B cell (primary cell): ENCODE measurements around the gene TCF23. TPM values are rescaled to one million over a fixed set of nuclear protein-coding genes. Genes with fewer than 3 reads are reported as not detected.
"Not testable (repeated sequence)": the region's sequence is repeated elsewhere in the genome, so short reads cannot be mapped to it uniquely, and the experiment has no call there.

Experiments used
- ATAC-seq: fragments of 200-7000 bp; cut with Tn5 transposase; one replicate; pipeline ENCODE4 v1.10.0; 2021; ENCODE audit warnings: low read depth, mild to moderate bottlenecking, moderate number of reproducible peaks, moderate library complexity
- CTCF ChIA-PET: fragments of 350-600 bp; sonication (Branson Sonifier 250); formaldehyde crosslinking; loops from one replicate; lab custom pipeline; 2021; ENCODE audit warnings: antibody characterized with exemption, inconsistent platforms; lab: Charles Lee
- POLR2A ChIA-PET: fragments of 350-600 bp; sonication (Branson Sonifier 250); formaldehyde crosslinking; loops from one replicate; lab custom pipeline; 2021; ENCODE audit warnings: antibody characterized with exemption; lab: Charles Lee
- DNase-seq: peaks from one replicate; pipeline ENCODE4 v3.0.0; 2013
- H2AFZ ChIP-seq: 2 replicates; pipeline ENCODE4 v1.6.1; 2012; ENCODE audit warnings: mild to moderate bottlenecking, low read depth, low read length; ENCODE audit not compliant: insufficient read depth, poor library complexity, severe bottlenecking
- H3K27ac ChIP-seq, 2 donors: 1 replicate in 1 of 2; 2 replicates in 1 of 2; pipeline ENCODE4 v1.5.1; 2012 to 2013; ENCODE audit warnings: low read length in 2 of 2, mild to moderate bottlenecking in 2 of 2, moderate library complexity in 1 of 2
- H3K27me3 ChIP-seq, 4 experiments: fragments of 200-600 bp in 1 of 4; sonication (generic) in 1 of 4; replicated peaks in 1 of 4; 1 replicate in 2 of 4; 2 replicates in 2 of 4; pipeline versions ENCODE4 v1.6.1 to v1.7.0; 2013 to 2016; ENCODE audit warnings: low read length in 3 of 4, mild to moderate bottlenecking in 2 of 4, mixed read lengths in 1 of 4, moderate library complexity in 1 of 4; ENCODE audit not compliant: insufficient read depth in 4 of 4, control insufficient read depth in 3 of 4; ENCODE audit errors: control extremely low read depth in 1 of 4
- H3K36me3 ChIP-seq, 2 experiments: replicated peaks in 1 of 2; 1 replicate in 1 of 2; 2 replicates in 1 of 2; pipeline versions ENCODE4 v1.6.1 to v1.7.1; 2013; ENCODE audit warnings: low read length in 1 of 2; ENCODE audit not compliant: insufficient read depth in 2 of 2, control insufficient read depth in 1 of 2; ENCODE audit errors: control extremely low read depth in 1 of 2, extremely low read depth in 1 of 2
- H3K4me1 ChIP-seq, 2 donors: fragments of 200-600 bp in 1 of 2; sonication (generic) in 1 of 2; 1 replicate in 1 of 2; 2 replicates in 1 of 2; pipeline versions ENCODE4 v1.5.1 to v1.6.1; 2013 to 2017; ENCODE audit warnings: low read length in 2 of 2; ENCODE audit not compliant: control insufficient read depth in 2 of 2, insufficient read depth in 2 of 2
- H3K4me2 ChIP-seq: replicated peaks from 2 replicates; pipeline ENCODE3; 2012; ENCODE audit warnings: mild to moderate bottlenecking, low read depth, low read length; ENCODE audit not compliant: poor library complexity, severe bottlenecking
- H3K4me3 ChIP-seq, 5 experiments: fragments of 200-600 bp in 1 of 5; sonication (generic) in 1 of 5; 1 replicate in 3 of 5; 2 replicates in 2 of 5; pipeline versions ENCODE4 v1.5.1 to v1.7.0; 2011 to 2016; ENCODE audit warnings: low read length in 4 of 5, mild to moderate bottlenecking in 4 of 5, low read depth in 2 of 5, control low read depth in 1 of 5, moderate library complexity in 1 of 5; ENCODE audit not compliant: insufficient read depth in 1 of 5; ENCODE audit errors: control extremely low read depth in 1 of 5, extremely low read depth in 1 of 5
- H3K79me2 ChIP-seq: fragments of 200-600 bp; sonication (generic); one replicate; pipeline ENCODE4 v1.6.0; 2016; ENCODE audit warnings: low read length; ENCODE audit not compliant: control insufficient read depth, insufficient read depth
- H3K9ac ChIP-seq: fragments of 200-600 bp; sonication (generic); 2 replicates; pipeline ENCODE4 v1.6.1; 2017; ENCODE audit warnings: mild to moderate bottlenecking, low read length, moderate library complexity
- H3K9me3 ChIP-seq, 3 donors: one replicate each; pipeline versions ENCODE4 v1.6.1 to v1.7.1; 2013; ENCODE audit warnings: low read length in 2 of 3; ENCODE audit not compliant: control insufficient read depth in 2 of 3, insufficient read depth in 1 of 3; ENCODE audit errors: control extremely low read depth in 1 of 3
- H4K20me1 ChIP-seq: 2 replicates; pipeline ENCODE4 v1.6.0; 2012; ENCODE audit warnings: mild to moderate bottlenecking, low read length; ENCODE audit not compliant: insufficient read depth, control insufficient read depth, poor library complexity, severe bottlenecking
- H3K27ac Mint-ChIP-seq: one replicate; pipeline ENCODE4 v1.8.0; 2021; ENCODE audit warnings: mixed read lengths
- H3K27me3 Mint-ChIP-seq: one replicate; pipeline ENCODE4 v1.8.0; 2021; ENCODE audit warnings: mixed read lengths
- H3K4me1 Mint-ChIP-seq: one replicate; pipeline ENCODE4 v1.8.0; 2021; ENCODE audit warnings: mixed read lengths
- H3K4me3 Mint-ChIP-seq: one replicate; pipeline ENCODE4 v1.8.0; 2021; ENCODE audit warnings: mixed read lengths
- H3K9me3 Mint-ChIP-seq: one replicate; pipeline ENCODE4 v1.8.0; 2022; ENCODE audit warnings: mixed read lengths; ENCODE audit not compliant: insufficient read depth
- CTCF ChIP-seq: fragments of 200-600 bp; IDR thresholded peaks from one replicate; pipeline ENCODE4 v1.8.0; 2022; ENCODE audit warnings: antibody characterized with exemption, mild to moderate bottlenecking
- EZH2 ChIP-seq: IDR thresholded peaks from 2 replicates; pipeline ENCODE4 v1.6.1; 2012; ENCODE audit warnings: borderline replicate concordance, low read depth, mild to moderate bottlenecking, moderate library complexity, low read length; ENCODE audit not compliant: insufficient read depth, poor library complexity, severe bottlenecking
- WGBS: methylation state at CpG from one replicate; pipeline ENCODE4 v1.1.5; 2013; ENCODE audit warnings: missing lambda C conversion rate; ENCODE audit not compliant: insufficient coverage; 5-methylcytosine and 5-hydroxymethylcytosine counted together
- intact Hi-C: fragments of 100-400 bp; cut with micrococcal nuclease; formaldehyde crosslinking; loops from one replicate; pipeline ENCODE4 v1.10.0; 2022
- polyA plus RNA-seq: library from polyadenylated mRNA; depleted of rRNA; stranded (reverse); fragments of >200 nt; gene quantifications from 2 replicates; pipeline ENCODE4 v1.2.3, GENCODE V29; 2012
- total RNA-seq, 2 donors: library from RNA; stranded (reverse); fragments of 120-200 nt in 1 of 2; gene quantifications; 1 replicate in 1 of 2; 2 replicates in 1 of 2; pipeline versions ENCODE4 v1.2.3 to v1.2.4, GENCODE V29; 2013 to 2022

Gene TCF23
- total and polyA plus RNA-seq, 2 donors (not counting 1 experiment from before 2014, with no cell fraction given) = 0.10 TPM; not detected in 1

DNA sequence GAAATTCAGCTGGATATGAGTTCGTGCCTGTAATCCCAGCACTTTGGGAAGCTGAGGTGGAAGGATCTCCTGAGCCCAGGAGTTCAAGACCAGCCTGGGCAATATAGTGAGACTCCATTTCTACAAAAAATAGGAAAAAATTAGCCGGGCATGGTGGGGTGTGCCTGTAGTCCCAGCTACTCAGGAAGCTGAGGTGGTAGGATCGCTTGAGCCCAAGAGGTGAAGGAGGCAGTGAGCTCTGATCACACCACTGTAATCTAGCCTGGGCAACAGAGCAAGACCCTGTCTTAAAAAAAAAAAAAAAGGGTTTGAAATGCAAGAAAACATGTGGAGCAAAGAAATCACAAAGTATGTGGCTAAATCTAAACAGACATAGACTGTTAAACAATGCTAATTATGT is 39.7 kb upstream of the TCF23 start:
- Histone ChIP-seq H3K36me3 (no peaks in the 10 kb centered on the region), H2AFZ (no peak overlapping the region), H3K4me3 (no peak overlapping the region), H3K4me1 (no peaks in the 10 kb centered on the region), H3K79me2 (no peaks in the 10 kb centered on the region), H4K20me1 (no peaks in the 10 kb centered on the region), H3K27me3 (no peaks in the 10 kb centered on the region), H3K9me3 (no peaks in the 10 kb centered on the region), H3K4me2 (no peak overlapping the region), H3K9ac (no peak overlapping the region), H3K27ac (no peak overlapping the region)
- POLR2A ChIA-PET = no interaction called here
- TF ChIP-seq CTCF (no peak), EZH2 (no peak)
- Mint-ChIP-seq H3K27ac (no peak overlapping the region), H3K4me3 (no peak overlapping the region), H3K27me3 (peaks cover 11% of the 10 kb centered on the region), H3K4me1 (no peaks in the 10 kb centered on the region), H3K9me3 (no peaks in the 10 kb centered on the region)
- CTCF ChIA-PET = no interaction called here
- intact Hi-C loops = no loop called here
- no peak for DNase-seq
- WGBS = 100% methylated on average over 1 of the region's 3 CpGs
- ATAC-seq = no peak

GRCh38 chr2:27110603-27111352 is 38.0 kb upstream of the TCF23 start:
- ATAC-seq, H3K27me3 ChIP-seq, DNase-seq, intact Hi-C loops, POLR2A ChIA-PET, H3K4me3 Mint-ChIP-seq, H4K20me1 ChIP-seq, H3K36me3 ChIP-seq, H3K27ac ChIP-seq, H3K9me3 Mint-ChIP-seq, H3K4me1 ChIP-seq, H3K4me3 ChIP-seq, H2AFZ ChIP-seq, H3K4me2 ChIP-seq, H3K4me1 Mint-ChIP-seq, H3K79me2 ChIP-seq, H3K9ac ChIP-seq, H3K9me3 ChIP-seq, H3K27me3 Mint-ChIP-seq, H3K27ac Mint-ChIP-seq: not testable (repeated sequence)
- CTCF ChIA-PET = interaction anchor here (1.3 to 1.5 kb wide), 2 partner anchors 10 to 13 kb away, joined by 4 to 6 read pairs; no protein-coding TSS in a partner anchor
- WGBS = 98% methylated on average over 20 of the region's 24 CpGs

GRCh38 chr2:27111392-27112078 is 37.3 kb upstream of the TCF23 start:
- H3K27me3 Mint-ChIP-seq, H3K27ac Mint-ChIP-seq, H2AFZ ChIP-seq, H3K4me3 Mint-ChIP-seq, H3K36me3 ChIP-seq, H3K4me1 Mint-ChIP-seq, H3K27ac ChIP-seq, H3K9ac ChIP-seq, H3K4me1 ChIP-seq, H3K4me3 ChIP-seq, H4K20me1 ChIP-seq, H3K9me3 Mint-ChIP-seq, H3K9me3 ChIP-seq, intact Hi-C loops, H3K4me2 ChIP-seq, POLR2A ChIA-PET, H3K27me3 ChIP-seq, ATAC-seq, H3K79me2 ChIP-seq, DNase-seq: not testable (repeated sequence)
- CTCF ChIA-PET = interaction anchor here (1.3 to 1.5 kb wide), 2 partner anchors 11 to 13 kb away, joined by 4 to 6 read pairs; no protein-coding TSS in a partner anchor
- WGBS = 96% methylated on average over 48 of the region's 49 CpGs
